Brain pericyte (primary cell): ENCODE measurements around the gene POLR2A.
A peak's percentile ranks its signal among the peaks of the same experiment; 100 is the strongest.

ENCODE experiments used
- DNase-seq: peaks from one replicate; pipeline ENCODE4 v3.0.0-alpha.2; 2012; ENCODE audit warnings: low read depth, low spot score

Gene POLR2A

DNA sequence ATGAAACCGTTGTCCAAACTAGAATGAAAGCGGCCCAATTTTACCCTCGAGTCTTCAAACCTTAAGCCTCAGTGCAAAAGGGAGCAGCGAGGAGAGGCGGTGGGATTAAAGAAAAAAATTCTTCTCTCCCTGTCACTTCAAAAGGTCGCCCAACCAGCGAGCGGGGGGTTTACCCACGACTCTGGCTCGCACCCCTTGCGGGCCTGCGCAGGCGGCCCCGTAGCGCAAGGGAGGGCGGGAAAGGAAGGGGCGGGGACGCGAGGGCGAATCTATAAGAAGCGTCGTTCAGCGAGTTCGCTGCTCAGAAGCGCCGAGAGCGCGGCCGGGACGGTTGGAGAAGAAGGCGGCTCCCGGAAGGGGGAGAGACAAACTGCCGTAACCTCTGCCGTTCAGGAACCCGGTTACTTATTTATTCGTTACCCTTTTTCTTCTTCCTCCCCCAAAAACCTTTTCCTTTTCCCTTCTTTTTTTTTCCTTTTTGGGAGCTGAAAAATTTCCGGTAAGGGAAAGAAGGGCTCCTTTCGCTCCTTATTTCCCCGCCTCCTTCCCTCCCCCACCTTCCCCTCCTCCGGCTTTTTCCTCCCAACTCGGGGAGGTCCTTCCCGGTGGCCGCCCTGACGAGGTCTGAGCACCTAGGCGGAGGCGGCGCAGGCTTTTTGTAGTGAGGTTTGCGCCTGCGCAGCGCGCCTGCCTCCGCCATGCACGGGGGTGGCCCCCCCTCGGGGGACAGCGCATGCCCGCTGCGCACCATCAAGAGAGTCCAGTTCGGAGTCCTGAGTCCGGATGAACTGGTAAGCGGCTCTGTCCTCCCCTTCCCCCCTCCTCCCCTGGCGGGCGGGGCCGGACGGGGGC lies at the start of gene POLR2A:
Gene POLR2A (plus strand): TSS at position 300 of the 852 bp plus-strand sequence.
- DNase-seq, result peak; percentile 96

DNA sequence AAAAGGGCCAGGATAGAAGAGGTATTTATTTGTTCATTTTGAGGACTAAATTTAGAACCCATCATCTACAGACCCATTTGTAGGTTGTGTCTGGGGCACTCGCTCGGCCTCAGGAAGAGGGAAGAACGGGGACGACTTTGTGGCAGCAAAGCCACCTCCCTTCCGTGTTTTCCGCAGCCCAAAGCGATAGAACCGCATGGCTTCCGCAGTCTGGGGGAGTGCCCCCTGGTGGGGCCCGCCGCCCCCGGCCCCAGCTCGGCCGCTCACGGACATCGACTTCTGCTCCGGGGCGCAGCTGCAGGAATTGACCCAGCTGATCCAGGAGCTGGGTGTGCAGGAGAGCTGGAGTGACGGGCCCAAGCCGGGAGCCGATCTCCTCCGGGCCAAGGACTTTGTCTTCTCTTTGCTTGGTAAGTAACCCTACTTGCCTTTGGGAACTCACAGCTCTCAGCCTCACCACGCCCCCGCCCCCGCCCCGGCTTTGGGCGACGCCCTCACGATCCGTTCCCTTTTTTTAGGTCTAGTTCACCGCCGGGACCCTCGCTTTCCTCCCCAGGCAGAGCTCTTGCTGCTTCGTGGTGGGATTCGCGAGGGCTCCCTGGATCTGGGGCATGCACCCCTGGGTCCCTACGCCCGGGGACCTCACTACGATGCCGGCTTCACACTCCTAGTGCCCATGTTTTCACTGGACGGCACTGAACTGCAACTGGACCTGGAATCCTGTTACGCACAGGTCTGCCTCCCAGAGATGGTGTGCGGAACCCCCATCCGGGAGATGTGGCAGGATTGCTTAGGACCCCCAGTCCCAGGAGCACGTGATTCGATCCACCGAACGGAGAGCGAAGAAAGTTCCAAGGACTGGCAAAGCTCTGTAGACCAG lies 48.2 kb upstream of the POLR2A start:
- no peak for DNase-seq

DNA sequence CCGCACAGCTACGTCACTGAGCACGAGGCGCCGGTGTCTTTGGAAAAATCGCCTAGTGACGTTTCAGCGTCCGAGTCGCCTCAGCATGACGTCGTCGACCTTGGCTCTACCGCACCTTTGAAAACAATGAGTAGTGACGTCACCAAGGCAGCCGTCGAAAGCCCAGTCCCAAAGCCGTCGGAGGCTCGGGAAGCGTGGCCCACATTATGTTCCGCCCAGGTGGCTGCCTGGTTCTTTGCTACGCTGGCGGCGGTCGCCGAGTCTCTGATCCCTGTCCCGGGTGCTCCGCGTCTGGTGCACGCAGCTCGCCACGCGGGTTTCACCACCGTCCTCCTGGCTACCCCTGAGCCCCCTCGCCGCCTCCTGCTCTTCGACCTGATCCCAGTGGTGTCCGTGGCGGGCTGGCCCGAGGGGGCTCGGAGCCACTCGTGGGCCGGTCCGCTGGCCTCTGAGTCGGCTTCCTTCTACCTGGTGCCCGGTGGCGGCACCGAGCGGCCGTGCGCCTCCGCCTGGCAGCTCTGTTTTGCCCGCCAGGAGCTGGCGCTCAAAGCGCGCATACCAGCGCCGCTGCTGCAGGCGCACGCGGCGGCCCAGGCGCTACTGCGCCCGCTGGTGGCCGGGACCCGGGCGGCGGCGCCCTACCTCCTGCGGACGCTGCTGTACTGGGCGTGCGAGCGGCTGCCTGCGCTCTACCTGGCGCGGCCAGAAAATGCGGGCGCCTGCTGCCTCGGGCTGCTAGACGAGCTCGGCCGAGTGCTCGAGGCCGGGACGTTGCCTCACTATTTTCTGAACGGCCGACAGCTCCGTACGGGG lies 47.4 kb upstream of the POLR2A start:
- DNase-seq, result no peak

DNA sequence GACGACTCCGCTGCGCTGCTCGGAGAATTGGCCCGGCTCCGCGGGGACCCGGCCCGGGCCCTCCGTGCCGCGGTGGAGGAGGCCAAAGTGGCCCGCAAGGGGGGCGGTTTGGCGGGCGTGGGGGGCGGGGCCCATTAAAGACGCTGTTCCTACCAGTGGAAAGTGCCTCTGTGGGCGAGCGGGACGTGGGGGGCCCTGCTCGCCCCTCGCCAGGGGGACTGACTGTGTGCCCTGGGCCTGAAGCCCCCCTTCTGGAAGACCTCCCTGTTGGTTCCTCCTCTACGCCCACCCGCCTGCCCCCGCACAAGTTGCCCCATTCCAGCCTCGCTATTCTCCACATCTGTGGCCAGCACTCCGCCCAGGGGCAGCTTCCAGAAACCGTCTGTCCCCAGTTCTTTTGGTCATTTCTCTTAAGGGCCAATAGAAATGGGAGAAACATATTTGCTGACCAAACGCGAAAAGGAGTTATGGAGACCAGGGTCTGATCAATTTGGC lies 46.8 kb upstream of the POLR2A start:
- no peak for DNase-seq

DNA sequence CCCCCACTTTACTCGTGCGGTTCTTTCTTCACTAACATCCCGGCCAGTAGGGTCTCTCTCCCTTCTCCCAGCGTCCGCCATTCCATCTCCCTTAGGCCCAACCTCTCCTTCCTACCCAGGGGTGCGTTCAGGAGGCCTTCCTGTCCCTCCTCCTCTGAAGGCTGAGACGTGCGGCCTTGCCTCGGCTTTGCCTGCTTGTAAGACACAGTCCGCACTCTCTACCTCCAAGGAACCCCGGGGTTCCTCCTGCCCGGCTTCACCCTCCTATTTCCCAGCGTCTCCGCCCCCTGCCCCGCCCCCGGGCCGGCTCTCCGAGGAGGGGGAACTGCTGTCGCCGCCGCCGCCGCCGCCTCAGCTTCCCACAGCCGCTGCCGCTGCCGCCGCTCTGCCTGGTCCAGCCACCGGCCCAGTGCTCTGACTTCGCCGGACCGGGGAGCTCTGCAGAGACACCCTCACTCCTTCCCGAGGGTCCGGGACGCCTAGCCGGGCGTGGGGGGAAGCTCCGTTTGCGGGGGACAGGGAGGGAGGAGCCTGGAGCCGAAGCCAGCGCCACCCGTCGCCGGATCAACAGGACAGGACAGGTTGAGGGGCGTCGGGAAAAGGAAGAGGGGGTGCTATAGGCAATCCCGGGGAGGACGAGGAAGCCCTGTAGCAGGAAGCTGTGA lies 46.1 kb upstream of the POLR2A start:
- no peak for DNase-seq

DNA sequence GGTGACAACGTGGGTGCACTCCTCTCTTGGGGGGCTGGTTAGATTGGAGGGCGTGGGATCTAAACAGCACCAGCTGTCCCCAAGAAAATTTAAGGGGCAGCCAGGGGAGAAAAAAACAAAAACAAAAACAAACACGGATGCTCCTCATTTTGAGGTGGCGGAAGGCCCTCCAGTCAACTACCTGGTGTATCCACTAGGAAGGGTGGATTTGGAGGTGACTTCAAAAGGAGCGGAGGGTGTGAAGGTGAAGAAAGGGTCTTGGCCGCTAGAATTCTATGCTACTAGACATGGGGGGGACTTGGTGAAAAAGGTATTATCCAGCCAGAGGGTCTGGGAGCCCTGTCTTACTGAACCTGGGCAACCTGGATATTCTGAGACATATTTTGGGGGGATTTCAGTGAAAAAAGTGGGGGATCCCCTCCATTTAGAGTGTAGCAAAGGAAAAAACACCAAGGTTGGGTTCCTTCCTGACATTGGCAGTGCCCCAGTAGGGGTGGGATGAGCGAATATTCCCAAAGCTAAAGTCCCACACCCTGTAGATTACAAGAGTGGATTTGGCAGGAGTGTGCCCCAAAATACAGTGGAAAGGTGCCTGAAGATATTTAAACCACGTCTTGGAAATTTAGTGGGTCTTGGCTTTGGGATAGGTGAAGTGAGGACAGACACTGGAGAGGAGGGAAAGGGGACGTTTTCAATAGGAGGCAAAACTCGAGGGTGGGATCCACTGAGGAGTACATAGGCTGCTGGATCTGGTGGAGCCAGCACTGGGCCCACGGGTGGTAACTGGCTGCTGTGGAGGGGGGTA lies 45.3 kb upstream of the POLR2A start:
- no peak for DNase-seq

DNA sequence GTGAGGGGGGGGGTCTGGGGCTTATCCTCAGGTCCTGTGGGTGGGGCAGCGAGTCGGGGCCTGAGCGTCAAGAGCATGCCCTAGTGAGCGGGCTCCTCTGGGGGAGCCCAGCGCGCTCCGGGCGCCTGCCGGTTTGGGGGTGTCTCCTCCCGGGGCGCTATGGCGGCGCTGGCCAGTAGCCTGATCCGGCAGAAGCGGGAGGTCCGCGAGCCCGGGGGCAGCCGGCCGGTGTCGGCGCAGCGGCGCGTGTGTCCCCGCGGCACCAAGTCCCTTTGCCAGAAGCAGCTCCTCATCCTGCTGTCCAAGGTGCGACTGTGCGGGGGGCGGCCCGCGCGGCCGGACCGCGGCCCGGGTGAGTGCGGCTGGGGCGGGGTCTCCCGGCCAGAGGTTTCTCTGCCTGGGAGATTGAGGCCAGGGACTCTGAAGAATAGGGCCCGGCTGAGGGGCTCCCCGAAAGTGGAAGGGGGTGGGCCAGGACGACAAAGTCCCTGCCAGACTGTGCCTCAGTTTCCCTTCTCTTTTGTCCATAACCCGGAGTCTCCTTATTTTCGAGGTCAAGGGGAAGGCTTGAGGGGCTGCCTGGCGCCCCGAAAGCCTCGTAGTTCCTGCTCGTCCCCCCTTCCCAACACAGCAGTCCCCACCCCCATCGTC lies 44.6 kb upstream of the POLR2A start, which contains the start of gene FGF11:
Gene FGF11 (plus strand): TSS at position 51 of the 651 bp plus-strand sequence. CDS start 109 bp downstream, at position 160.
- DNase-seq, result no peak

DNA sequence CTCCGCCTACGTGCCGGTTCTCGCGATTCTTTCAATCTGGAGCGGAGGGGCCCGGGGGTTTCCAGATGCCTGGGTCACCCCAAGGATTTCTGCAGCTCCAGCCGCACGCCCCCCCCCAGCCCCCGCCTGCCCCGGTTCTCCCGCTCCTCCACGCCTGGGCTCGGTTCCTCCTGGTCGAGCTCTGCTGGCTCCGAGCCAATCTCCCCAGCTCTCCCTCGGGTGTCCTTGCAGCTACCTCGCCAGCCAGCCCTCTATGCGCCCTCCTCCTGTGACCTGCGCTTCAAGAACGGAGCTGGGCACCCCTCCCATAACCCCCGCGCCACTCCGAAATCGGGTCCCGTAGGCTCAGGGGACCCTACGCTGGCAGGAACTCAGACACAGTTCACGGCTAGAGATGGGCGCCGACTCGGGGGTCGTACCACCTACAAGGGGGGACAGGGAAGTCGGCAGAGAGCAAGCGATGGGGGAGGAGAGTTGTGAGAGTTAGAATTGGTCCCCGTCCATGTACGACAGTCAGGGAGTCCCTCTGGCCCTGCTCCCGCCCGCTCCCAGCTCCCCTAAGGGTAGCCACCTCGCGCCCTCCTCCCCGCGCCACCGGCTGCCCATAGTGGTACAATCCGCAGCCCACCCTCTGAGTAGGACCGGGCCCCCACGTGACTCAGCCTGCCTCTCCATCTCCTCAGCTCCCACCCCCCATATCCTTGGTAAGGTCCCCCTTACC lies 43.9 kb upstream of the POLR2A start:
- DNase-seq, result no peak

DNA sequence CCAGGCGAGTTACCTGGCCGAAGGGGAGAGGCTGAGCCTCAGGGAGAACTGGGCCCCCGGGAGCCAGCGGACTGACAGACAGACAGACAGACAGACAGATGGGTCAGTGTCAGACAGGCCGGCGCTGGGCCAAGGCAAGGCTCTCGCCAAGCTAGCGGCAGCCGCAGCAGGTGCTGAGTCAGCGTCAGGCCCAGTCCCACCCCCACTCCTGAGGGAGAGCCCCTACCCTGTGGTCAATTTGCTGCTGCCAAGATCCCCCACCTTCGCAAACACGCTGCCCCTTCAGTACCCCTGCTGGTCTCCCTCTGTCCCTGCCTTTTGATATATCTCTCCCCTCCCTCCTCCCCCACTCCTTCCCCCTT lies 43.4 kb upstream of the POLR2A start:
- DNase-seq, result no peak

DNA sequence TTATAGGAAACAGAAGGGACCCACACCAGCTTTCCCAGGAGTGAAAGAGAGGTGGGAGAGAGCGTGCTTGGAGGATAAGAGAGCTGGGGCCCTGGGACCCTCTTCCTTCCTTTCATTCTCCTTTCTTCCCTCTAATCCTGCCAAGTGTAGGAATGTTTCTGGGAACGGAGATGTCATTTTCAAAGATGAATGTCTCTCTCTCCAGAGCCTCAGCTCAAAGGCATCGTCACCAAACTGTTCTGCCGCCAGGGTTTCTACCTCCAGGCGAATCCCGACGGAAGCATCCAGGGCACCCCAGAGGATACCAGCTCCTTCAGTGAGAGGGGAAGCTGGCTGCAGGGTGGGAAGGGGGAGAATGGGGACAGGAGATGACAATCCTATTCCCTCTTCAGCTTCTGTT lies 42.9 kb upstream of the POLR2A start:
- no peak for DNase-seq

DNA sequence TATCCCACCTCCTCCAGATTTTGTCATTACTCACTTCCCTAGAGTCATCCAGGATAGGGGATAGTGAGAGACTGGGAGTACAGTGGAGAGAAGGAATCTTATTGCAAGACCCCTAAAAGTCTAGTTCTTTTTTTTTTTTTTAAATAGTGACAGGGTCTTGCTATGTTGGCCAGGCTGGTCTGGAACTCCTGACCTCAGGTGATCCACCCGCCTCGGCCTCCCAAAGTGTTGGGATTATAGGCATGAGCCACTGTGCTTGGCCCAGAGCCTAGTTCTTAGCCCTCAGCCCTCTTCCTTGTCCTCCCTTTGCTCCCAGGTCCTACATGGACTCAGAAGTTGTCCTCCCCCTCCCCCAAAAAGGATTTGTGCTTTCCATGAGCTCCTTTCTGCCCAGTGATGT lies 42.0 kb upstream of the POLR2A start:
- no peak for DNase-seq

DNA sequence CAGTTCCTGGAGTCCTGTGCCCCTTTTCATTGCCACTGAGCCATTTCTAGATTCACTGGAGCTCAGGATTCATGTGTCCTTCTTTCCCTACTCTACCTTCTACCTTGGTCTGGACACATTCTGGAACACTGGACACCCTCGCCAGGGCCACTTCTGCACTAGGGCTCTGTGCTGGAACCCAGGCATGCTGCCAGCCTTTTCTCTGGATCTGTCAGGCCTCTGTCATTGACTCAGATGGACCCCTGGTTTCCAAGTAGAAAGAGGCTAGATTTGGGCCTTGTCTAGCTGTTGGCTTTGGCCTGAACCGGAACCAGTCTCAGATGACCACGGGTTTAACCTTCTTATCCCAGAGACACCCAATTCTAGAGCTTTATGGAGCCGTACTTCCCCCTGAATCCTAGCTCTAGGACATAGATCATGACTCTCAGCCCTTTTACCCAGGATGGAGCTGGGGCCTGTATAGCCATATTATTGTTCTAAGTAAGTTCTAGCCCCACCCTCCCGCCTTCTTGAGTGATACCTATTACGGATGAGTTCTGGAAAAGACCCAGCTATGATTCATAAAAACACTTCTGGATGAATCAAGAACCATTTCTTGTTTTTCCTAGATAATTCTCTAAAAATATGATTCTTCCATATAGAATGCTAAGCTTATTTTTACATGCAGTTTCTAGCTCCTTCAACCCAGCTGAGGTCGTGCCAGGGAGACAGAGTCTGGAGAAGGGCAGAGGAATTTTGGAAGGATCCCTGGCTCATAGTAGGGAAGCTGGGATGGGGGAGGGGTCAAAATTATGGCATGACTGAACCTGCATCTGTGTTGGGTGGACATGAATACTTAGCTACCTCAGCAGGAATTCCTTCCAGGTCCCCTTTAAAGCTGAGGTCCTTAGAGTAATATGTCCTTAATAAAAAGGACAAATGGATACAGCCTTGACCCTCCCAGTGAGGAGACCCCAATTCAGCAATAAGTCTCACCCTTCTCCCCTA lies 40.4 kb upstream of the POLR2A start:
- DNase-seq, result no peak

DNA sequence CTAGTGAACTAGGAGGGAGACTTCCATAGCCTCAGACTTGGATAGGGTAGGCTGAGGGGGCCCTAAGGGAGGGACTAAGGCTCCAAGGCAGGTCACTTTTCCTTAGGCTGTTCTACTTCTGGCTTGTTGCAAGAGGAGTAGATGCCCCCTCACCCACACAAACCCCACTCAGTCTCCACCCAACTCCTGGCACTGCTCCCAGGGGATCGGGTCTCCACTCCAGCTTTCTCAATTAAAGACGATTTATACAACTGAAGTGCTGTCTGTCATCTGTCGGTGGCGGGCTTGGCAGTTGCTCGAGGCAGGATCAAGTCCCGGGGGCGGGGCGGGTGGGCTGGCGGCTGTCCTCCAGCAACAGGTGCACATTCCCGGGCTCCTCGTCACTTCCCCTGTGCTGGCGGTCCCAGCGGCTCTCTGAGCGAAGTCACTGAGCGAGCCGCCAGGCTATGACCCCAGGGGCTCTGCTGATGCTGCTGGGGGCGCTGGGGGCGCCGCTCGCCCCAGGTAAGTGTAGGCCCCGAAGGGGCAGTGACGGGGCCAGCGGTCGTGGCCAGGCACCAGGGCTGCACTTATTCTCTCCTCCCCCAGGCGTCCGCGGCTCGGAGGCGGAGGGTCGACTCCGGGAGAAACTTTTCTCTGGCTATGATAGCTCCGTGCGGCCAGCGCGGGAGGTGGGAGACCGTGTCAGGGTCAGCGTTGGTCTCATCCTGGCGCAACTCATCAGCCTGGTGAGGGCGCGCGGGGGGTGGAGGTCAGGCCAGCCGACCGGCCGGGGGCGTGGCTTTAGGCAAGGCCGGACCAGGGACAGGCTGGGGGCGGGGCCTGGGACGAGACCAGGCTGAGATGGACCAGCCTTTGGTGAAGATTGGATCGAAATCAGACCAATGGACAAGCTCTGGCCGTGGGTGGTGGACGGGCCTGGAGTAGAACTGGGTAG lies 39.2 kb upstream of the POLR2A start, which contains the start of gene CHRNB1:
Gene CHRNB1 (plus strand): TSS at position 380 of the 937 bp plus-strand sequence. CDS start 67 bp downstream, at position 447.
- no peak for DNase-seq

DNA sequence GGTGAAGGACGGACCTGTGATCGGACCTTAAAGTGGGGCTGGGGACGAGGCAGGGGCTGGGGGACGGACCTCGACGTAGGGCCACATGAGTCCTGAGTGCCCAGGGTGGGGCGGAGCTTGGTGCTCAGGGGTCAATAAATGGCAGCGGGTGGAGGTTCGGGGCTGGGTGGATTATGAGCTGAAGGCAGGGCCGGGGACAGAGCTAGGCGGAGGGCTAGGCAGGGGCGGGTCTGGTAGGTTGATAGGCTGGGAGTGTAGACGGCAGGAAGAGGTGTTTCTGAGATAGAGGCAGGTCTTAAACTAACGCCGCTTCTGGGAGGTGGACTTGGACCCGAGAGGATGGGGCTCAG lies 38.6 kb upstream of the POLR2A start:
- DNase-seq, result no peak

DNA sequence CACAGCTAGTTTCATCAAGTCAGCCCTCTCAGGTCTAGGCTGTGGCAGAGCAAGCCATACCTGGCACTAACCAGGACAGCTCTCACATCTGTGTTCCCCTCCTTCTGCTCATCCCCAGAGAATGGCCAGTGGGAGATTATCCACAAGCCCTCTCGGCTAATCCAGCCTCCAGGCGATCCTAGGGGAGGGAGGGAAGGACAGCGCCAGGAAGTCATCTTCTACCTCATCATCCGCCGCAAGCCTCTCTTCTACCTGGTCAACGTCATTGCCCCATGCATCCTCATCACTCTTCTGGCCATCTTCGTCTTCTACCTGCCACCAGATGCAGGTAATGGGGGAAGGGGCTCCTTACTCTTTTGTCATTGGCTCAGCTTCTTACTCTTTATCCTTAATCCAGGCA lies 35.7 kb upstream of the POLR2A start:
- no peak for DNase-seq

DNA sequence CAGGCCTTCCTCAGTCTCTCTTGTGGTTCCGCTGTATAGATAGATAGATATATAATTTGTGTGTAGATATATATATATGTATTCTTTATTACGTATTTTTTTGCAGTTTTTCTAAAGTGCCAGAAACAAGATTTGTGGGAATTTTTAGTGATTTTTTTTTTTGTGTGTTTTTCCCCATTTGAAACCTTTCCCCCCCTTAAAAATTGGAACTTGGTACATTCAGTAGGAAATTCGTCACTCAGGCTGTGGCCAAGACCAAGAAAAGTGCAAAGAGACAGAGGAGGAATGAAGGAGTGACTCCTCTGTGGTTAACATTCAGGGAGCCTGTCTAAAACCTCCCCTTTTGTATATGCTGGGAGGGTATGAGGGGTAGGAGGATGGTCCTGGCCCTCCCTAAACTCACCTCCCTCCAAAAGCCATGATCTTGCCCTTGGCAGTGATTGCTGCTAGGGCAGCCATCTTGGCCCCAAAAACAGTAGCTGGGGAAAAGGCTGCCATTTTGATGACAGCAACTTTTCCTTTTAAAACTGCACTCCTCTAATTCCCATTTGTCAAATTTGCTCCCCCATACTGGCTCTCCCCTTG lies 24.1 kb upstream of the POLR2A start:
- no peak for DNase-seq
